ENCODE data around the gene DDAH2. TPM values are rescaled to one million over a fixed set of nuclear protein-coding genes. Genes with fewer than 3 reads are reported as not detected.
A peak's percentile ranks its signal among the peaks of the same experiment; 100 is the strongest.

The DDAH2 gene
- total RNA-seq, 6 experiments from 2014 or later, result 44.0 to 47.8 (median 46.0) TPM

DNA sequence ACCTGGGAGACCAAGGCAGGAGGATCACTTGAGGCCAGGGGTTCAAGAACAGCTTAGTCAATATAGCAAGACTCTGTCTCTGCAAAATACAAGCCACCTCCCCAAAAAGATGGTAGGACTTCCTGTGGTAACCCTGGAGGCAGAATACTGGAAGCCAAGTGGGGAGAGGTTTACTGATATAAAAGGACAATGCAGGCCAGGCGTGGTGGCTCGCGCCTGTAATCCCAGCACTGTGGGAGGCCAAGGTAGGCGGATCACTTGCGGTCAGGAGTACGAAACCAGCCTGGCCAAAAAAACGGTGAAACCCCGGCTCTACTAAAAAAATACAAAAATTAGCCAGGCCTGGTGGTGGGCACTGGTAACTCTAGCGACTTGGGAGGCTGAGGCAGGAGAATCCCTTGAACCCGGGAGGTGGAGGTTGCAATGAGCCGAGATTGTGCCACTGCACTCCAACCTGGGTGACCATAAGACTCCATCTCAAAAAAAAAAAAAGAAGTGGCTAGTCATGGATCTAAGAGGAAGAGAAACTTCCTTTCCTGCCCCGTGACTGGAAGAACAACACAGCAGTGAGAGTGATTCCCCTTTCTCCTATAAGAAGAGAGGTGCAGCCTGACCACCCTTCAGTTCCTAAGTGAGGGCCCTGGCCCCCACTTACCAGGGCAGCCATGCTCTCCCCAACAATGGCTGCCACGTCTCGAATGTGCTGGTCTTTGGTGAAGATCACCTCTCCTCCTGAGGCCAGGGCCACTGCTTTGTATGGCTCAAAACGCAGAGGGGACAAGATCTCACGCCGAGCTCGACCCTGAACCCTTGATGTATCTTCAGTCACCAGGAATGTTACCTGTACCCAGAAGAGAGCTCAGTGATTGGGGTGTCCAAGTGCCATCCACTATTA lies 39.5 kb upstream of the DDAH2 start:
- no peak for DNase-seq
- H3K4me3 Mint-ChIP-seq, result no peak overlapping the region
- no peaks in the 10 kb centered on the region for H3K9me3 Mint-ChIP-seq
- 0 out of 2 replicates have a peak, but pooled peaks have one; percentile 10 for TF ChIP-seq CTCF (IDR thresholded peaks at IDR 0.05)
- no peaks in the 10 kb centered on the region; the same call in 1 of the 2 replicates for H3K36me3 Mint-ChIP-seq (ENCODE audit: low read depth)
- no peak overlapping the region for H3K27ac Mint-ChIP-seq
- no peaks in the 10 kb centered on the region; the same call in 1 of the 2 replicates for H3K27me3 Mint-ChIP-seq (ENCODE audit: insufficient read depth)
- H3K4me1 Mint-ChIP-seq (ENCODE audit: low read depth), result peaks cover 22% of the 10 kb centered on the region

DNA sequence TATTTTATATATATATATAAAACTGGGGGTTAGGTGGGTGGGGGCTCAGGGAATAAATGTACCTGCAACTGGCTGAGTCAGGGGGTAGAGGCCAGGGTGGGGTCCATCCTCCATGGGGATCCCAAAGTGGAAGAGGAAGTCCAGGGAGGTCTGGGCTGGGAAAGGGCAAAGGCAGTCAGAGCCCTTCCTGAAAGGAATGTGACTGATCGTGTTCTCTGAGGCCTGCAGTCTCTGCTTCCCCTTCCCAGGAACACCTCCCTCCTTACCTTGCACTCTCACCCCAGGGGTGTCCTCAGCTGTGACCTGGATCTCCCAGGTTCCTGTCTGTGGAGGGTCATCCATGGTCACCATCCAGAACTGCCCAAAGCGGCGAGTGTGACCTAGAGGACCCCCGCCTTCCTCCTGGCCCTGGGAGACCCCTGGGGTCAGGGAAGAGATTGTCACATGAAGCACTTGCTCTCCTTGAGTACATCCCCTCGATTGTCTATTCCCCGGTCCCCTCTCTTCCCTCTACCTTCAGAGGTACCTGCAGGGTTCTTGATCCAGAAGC lies 38.1 kb upstream of the DDAH2 start:
- Mint-ChIP-seq H3K9me3 (no peaks in the 10 kb centered on the region), H3K27ac (no peak overlapping the region), H3K36me3 (ENCODE audit: low read depth) (no peaks in the 10 kb centered on the region; the same call in 1 of the 2 replicates), H3K27me3 (ENCODE audit: insufficient read depth) (no peaks in the 10 kb centered on the region; the same call in 1 of the 2 replicates), H3K4me3 (no peak overlapping the region), H3K4me1 (ENCODE audit: low read depth) (peaks cover 29% of the 10 kb centered on the region)
- no peak for DNase-seq
- no peak for TF ChIP-seq CTCF (IDR thresholded peaks at IDR 0.05)

DNA sequence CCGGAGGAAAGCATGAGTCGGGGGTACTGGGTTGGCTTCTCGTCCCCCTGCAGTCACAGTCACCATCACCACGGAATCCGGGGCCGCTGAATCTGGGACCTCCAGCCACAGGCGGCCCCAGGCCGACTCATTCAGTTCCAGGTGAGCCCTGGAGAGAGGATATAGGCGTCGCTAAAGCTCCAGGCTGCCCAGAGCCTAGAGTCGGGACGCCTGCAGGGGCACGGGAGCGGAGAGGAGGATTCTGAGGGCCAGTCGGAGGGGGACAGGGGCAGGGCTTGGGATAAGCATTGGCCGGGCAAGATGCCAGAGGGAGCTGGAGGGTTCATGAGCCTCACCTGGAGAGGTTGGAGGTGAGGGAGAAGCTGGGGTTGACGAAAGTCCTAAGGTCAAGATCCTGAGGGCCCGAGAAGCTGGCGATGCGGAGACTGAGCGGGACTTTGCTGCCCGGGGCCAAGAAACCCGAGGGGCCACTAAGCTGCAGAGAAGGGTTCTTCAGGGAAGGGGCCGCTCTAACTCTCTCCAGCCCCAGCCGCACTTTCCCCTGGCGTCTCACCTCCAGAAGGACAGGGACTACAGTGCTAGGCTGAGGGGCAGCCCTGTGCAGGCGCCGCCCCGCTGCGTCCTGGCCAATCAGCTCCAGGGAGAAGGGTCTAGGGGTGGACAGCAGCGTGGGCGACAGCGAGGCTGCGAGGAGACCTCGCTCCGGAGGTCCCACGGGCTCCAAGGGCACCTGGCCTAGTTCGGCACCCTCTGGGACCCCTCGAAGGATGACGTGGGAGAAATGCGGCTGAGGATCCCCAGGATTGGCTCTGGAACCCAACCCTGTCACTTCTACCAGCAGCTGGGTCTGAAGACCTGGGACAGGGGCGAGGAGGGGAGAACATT lies 37.1 kb upstream of the DDAH2 start:
- DNase-seq, result no peak
- no peaks in the 10 kb centered on the region for H3K9me3 Mint-ChIP-seq
- no peaks in the 10 kb centered on the region; the same call in 1 of the 2 replicates for H3K36me3 Mint-ChIP-seq (ENCODE audit: low read depth)
- H3K4me3 Mint-ChIP-seq, result peak overlapping the region; percentile 60
- TF ChIP-seq CTCF (IDR thresholded peaks at IDR 0.05), result no peak; the same call in 1 of the 2 replicates
- H3K4me1 Mint-ChIP-seq (ENCODE audit: low read depth), result peaks cover 29% of the 10 kb centered on the region
- H3K27ac Mint-ChIP-seq, result no peak overlapping the region
- no peaks in the 10 kb centered on the region; the same call in 1 of the 2 replicates for H3K27me3 Mint-ChIP-seq (ENCODE audit: insufficient read depth)

- DNase-seq, result no peak
- Mint-ChIP-seq H3K9me3 (no peaks in the 10 kb centered on the region), H3K27ac (no peak overlapping the region), H3K27me3 (ENCODE audit: insufficient read depth) (no peaks in the 10 kb centered on the region; the same call in 1 of the 2 replicates), H3K4me3 (no peak overlapping the region), H3K4me1 (ENCODE audit: low read depth) (peaks cover 29% of the 10 kb centered on the region), H3K36me3 (ENCODE audit: low read depth) (peaks cover 2% of the 10 kb centered on the region; the same call in 1 of the 2 replicates)
- no peak for TF ChIP-seq CTCF (IDR thresholded peaks at IDR 0.05)
These were observed 36.4 kb upstream of the DDAH2 start for GRCh38 chr6:31765559-31765909.

DNA sequence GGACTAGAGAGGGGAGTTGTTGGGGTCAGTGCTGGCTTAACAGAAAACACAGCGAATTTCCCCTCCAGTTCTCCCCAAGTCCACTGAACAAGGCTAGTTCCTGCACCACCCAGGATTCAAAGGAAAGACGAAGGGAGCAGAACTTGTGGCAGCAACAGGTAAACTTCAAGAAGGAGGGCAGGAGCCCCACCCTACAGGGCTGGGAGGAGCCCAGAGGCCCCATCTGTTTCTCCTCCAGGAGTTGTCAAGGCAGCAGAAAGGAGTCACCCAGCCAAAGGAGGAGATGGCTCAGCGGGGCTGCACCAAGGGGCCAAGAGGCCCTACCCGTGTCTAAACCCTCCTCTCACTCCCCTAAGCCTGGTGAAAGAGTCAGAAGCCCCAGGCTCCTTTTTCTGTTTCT lies 35.1 kb upstream of the DDAH2 start:
- no peak for TF ChIP-seq CTCF (IDR thresholded peaks at IDR 0.05)
- H3K27ac Mint-ChIP-seq, result peak overlapping the region; percentile 58
- no peaks in the 10 kb centered on the region for H3K9me3 Mint-ChIP-seq
- H3K27me3 Mint-ChIP-seq (ENCODE audit: insufficient read depth), result no peaks in the 10 kb centered on the region; the same call in 1 of the 2 replicates
- no peak for DNase-seq
- peaks cover 29% of the 10 kb centered on the region for H3K4me1 Mint-ChIP-seq (ENCODE audit: low read depth)
- H3K4me3 Mint-ChIP-seq, result no peak overlapping the region
- H3K36me3 Mint-ChIP-seq (ENCODE audit: low read depth), result peaks cover 7% of the 10 kb centered on the region; the same call in 1 of the 2 replicates

All from HFFc6 (cell line).